Left renal cortex interstitium (tissue), 4 donors: ENCODE results near the gene DIO3. TPM values are rescaled to one million over a fixed set of nuclear protein-coding genes. Genes with fewer than 3 reads are reported as not detected.

Experiments used
- DNase-seq, 4 donors: peaks; one replicate each; pipeline ENCODE4 v3.0.0-alpha.2; 2013; ENCODE audit warnings: low read depth in 4 of 4, low spot score in 2 of 4, missing footprints in 1 of 4
- polyA plus RNA-seq, 4 donors: library from polyadenylated mRNA; unstranded; fragments of 120-200 nt; gene quantifications; one replicate each; pipeline ENCODE4 v1.2.1, GENCODE V29; 2013; ENCODE audit not compliant: insufficient read length in 4 of 4

DIO3 gene
- polyA plus RNA-seq, 4 donors, result 0.14 to 0.54 (median 0.20) TPM

DNA sequence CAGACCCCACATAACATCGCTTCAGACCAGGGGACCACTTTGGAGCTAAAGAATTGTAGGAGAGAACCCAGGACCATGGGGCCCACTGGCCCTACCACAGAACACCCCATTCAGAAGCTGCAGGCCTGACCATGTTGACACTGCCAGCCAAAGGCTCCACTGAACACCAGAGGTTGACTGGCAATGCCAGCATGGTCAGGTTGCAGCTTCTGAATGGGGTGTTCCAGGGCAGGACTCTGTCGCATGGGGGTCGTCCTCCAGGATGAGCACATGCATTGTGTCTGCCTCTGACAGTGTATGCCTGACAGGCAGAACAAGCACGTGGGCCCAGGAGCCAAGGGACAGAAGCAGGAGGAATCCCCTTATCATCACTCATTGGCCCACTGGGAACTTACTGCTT is 34.1 kb downstream of the DIO3 start:
- no peak for DNase-seq

DNA sequence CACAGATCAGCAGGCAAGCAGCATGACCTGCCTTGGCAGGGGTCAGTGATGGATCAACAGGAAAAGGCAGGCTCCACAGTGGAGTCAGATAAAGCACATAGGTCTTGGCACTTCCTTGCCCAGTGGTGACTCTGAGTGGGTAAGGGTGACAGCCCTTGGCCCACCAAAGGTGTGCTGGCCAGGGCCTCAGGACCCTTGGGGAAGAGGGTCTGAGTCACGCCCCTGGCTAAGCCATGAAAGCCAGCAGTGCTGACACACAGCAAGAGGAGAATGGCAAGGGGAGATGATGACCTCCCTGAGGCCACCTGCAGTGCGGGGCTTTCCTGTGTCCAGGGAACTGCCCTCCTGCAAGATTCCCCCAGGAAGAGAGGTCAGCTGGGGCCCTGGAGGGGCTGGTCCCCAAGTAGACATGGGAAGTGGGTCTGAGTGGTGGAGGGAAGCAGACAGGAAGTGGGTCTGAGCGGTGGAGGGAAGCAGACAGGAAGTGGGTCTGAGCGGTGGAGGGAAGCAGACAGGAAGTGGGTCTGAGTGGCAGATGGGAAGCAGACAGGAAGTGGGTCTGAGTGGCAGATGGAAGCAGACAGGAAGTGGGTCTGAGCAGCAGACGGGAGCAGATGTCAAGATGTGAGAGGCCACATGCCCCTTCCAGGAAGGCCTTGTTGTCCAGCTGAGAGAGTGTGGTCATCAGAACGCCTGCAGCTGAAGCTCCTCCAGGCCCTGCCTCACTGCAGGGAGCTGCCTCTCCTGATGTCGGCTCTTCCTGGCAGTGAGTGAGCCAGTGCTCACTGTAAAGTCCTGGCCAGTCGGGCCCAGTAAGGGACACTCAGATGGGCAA is 34.8 kb downstream of the DIO3 start:
- no peak for DNase-seq

DNA sequence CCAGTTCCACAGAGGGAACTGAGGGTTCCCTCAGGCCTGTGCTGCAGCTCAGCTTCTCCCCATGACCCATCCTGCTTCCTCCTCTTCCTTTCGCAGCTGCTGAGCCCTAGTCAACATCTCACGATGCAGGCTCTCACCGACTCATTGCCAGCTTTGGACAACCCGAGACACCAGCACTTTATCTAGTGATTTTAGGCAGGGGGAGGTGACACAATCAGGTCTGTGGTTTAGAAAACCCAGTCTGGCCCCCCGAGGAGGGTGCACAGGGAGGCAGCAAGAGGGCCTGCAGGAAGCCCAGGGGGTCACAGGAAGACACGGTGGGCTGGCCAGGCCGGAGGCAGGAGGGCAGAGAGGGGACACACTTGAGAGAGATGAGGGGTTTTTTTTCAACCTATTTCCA is 35.4 kb downstream of the DIO3 start:
- DNase-seq, result no peak

DNA sequence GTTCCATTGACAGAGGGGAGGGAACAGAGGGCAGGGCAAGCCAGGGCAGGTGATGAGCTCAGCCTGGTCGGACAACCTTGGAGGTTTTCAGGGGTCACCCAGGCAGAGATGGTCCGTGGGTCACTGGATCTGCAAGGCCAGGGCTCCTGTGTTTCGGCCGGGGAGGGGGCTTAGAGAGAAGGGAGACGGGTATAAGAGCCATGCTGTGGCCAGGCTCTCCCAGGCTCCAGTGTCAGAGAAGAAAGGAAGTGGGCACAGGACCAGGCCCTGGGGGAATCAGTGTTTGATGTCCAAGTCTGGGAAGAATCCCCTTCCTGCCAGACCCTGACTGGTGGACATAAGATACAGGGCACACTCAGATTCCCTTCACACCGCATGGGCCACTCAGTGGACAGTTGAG is 36.9 kb downstream of the DIO3 start:
- no peak for DNase-seq

DNA sequence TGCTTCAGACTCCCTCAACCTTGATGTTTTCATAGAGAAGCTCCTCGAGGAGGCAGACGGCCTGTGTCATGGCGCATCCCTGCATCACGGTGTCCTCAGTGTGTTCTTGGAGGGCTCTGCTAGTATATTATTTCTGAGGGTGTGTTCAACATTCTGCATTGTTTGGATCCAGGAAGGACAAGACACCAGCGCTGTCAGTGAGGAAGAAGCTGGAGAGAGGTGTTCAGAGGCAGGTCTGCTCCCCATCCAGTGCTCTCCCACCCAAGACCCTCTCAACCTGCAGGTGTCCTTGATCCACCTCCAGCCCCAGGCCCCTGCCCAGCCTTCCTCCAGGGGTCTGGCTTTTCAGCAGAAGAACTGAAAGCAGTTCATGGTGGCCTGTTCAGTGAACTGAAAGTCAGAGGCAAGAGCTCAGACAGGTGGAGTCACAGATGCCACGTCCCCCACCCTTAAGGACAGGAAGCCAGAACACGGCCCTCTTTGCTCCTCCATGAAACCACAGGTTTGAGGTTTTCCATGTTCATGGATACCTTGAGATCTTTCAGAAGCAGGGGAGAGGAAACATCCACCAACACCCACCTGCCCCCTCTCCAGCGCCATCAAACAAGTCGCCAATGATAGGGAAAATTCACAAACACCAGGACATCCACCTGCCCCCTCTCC is 37.4 kb downstream of the DIO3 start:
- DNase-seq, result no peak

DNA sequence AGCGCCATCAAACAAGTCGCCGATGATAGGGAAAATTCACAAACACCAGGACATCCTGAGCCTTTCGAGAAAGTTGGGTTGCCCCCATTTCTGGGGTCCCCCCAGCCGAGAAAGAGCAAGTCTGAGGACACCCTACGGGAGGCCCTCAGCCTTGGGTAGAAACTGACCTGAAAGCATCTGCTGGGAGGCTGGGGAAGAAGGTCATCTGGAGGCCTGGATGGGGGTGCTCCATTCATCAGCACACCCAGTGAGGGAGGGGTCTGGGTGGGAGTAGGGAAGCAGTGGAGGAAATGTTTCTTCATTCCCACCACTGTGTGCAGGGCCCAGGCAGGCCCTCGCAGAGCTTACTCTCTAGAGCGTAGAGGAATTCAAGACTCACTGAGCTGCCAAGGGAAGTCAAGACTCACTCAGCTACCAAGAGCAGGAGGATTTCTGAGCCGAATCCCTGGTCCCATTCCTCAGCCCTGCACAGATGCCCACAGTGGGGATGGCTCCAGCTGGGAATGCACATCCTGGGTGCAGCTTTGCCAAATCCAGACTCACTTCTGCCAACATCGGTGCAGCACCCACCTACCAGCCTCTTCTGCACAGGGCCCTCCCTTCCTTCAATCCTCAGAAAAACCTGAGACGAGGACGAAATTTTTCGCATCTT is 38.1 kb downstream of the DIO3 start:
- DNase-seq, result no peak

DNA sequence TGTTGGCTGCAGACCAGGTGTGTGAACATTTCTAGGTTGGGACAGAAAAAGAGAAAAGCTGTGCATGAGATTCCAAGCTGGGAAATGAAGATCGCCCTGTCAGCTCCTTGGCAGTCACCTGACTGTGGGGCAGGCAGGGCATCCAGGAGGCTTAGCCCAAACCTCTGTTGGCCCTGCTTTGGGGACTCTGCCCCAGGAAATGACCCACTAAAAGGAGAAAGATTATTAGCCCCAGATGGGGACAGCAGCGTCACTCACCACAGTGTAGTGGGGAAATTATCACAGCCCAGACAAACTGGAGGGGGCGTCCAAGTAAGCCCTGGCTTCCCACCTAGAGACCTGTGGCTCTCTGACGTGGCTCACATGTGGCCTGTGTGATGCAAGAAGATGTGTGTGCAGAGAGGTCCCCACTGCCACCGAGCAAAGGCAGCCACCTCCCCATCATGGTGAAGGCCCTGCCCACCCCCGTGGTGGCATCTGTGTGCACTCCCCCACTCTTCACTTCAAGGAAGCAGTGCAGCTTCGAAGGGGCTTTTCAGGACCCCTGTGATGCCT is 39.1 kb downstream of the DIO3 start:
- no peak for DNase-seq

DNA sequence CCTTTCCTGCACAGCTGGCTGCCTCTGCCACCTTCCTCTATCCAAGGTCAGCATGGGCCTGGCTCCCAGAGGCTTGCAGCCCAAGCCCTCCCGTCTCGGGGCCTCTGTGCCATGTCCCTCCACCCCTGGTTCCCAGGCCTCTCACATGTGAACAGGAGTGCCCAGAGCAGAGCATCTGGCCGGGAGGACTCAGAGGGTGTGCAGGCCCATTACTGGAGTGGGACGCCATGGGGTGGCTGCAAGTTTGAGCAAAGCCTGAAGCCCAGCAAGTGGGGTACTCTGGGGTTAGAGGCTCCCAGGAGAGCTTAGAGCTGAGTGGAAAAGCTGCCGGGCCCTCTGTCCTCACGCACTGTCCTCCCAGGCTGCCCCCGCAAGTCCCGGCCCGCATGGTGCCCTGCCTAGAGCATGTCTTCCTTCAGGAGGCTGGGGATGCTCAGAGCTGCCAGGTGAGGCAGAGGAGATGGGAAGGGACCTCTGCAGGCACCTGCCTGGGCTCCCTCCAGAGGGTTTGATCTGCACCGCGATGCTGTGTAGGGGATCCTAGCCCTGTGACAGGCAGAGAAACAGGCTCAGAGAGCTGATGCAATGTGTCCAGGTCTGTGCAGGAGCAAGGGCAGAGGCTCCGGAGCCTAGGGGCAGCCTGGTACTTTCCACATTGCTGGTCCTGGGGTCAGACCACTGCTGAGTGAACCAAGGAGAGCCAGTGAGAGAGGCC is 39.8 kb downstream of the DIO3 start:
- DNase-seq, result no peak

DNA sequence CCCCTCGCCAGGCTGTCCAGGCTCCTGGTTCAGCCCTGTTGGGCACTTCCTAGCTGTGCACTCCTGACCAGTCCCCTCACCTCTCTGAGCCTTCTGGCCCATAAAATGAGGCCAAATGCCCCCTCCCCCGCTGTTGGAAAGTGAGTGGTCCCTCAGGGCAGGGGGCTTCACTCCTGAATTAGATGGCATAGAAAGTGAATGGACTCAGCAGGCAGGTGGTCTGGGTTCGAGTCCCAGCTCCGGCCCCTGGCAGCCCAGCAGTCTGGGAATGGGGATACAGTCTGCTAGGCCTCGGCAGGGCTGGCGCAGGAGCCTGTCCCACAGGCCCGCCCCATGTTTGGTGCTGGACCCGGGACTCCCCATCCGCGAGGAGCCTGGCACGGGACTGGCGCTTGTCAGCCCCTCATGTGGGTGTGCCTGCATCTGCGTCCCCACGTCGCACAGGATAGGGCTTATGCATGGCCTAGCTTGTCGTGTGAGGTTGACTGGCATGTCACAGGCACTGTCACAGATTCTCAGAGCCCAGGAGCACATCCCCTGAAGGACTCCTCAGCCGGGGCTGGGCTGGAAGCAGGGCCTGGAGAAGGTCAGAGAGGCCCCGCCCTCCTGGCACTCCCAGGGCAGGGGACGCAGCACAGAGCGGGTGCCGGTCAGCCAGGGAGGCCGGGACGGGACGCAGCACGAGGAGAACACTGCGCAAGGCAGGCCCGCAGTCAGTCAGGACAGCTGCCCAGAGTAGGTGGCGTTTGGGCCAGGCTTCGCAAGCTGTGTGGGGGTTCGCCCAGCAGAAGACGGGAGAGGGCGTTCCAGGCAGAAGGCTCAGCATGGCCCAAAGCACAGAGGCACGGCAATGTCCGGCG is 40.5 kb downstream of the DIO3 start:
- no peak for DNase-seq

DNA sequence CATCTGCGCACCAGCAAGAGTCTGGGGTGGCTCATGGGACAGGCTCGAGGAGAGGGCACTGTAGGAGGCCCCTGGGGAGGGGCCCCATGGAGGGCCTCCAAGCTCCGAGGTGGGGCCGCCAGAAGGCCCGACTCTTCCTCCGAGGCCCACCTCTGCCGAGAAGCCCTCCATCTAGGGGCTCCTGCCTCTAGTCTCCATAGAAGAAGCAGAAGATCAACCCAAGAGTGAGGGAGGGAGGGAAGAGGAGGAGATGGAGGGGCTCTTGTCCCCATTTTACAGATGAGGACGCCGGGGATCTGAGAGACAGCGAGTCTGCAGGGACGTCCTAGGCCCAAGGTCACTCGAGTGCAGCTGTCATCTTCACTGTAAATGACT is 41.2 kb downstream of the DIO3 start:
- no peak for DNase-seq

DNA sequence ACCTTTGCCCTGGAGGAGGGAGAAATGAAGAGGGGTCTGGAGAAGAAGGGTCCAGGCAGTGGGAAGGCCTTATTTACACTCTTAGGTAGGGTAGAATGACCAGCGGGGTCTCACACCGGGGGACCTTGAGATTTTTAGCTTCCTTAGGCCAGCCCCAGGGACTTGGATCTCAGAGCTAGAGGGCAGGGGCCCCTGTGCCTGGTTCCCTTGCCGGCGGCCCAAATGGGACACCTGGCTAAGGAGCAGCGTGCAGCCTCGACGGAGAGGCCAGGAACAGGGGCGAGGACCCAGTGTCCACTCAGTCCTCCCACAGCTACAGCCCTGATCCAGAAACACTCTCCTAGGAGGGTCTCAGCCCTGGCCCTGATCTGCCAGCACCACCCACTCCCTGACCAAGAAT is 41.8 kb downstream of the DIO3 start:
- DNase-seq, result no peak

DNA sequence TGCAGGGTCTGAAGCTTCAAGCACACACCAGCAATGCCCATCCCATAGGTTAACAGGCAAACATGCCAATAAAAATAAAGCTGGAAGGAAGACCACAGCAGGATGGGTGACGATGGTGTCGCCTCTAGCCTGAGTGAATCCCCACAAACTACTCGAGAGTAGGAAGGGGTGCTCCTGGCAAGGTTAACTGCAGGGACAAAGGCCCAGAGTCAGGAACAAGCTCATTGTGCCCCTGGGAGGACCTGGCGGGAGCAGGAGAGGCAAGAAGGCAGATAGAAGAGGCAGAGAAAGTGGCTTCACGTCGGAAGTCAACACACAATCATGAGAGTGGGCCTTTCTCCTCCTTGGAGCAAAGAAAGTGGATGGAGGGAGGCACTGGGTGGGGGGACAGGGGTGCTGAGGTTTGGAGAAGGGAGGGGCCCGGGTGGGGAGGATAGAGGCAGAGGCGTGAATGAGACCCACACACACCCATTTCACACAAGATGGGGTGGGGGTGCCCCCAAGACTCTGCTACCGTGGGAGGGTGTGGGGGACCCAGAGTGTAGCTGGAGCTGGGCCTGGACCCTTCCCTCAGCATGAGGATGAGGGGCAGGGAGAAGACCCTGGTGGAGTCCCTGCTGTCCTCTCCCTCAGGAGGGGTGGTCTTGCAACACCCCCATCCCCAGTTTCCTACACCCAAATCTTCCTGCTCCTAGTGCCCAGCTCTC is 43.1 kb downstream of the DIO3 start:
- DNase-seq, result no peak

DNA sequence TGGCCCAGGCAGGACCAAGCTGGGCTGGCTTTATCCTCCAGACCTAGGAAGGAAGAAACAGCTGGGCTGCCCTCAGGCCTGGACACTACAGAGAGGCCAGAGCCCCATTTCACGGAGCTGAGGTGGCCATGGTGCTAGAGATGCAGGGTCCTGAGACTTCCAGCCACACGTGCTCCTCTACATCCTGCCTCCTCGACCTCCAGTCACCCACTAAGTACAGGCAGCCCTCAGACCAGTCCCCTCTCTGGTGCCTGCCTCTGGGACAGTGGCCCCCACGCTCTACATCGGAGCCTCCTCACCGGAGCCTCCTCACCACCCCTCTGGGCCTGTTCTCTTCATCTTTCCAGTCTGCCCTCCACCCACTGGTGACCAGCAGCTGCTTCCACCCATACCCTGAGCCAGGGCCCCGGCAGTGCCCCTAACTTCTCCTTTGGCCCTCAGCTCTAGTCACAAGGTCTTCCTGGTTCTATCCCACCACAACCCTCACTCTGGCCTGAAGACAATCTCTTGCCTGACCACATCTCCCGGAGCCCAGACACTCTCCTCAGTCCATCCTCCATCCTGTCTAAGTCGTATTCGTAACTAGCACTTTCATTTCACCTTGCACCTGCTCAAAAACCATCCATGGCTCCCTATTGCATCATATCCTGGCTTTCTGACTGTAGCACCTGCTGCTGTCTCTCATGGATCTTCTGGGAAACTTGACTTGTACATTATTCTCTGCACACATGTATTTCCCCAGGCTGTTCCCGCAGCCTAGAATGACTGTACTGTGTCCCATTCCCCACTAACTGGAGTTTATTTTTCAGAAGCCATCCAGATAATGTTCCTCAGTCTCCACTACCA is 43.9 kb downstream of the DIO3 start:
- no peak for DNase-seq

DNA sequence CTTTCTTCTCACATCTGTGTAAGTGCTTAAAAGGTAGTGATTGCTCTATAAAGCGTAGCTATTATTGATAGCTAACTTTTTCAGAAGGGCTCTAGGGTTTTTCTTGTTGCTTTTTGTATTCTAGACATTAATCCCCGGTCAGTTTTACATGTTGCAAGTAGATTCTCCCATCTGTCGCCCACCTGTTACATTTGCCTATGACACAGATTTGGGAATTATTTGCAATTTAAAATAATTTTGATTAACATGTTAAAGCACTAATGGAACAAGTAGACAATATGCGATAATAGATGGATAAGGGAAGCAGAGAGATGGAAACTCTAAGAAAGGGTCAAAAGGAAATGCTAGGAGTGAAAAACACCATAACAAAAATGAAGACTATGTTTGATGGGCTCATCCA is 44.5 kb downstream of the DIO3 start:
- DNase-seq, result no peak
